K562 (cell line): ENCODE results near the gene SLCO3A1. TPM values are rescaled to one million over a fixed set of nuclear protein-coding genes. Genes with fewer than 3 reads are reported as not detected.

Source experiments
- ATAC-seq: fragments of 200-7000 bp; cut with Tn5 transposase; 3 replicates; pipeline ENCODE4 v1.9.1; 2020; ENCODE audit warnings: moderate library complexity
- BruUV-seq: library from RNA; stranded (reverse); fragments of 400-500 nt; replicated peaks from 2 replicates; lab custom pipeline; 2021; lab: Mats Ljungman, UMichigan
- CTCF ChIA-PET: fragments of 300-600 bp; formaldehyde crosslinking; extraction: SDS; loops from one replicate; lab custom pipeline; 2021; ENCODE audit warnings: low intra/inter-chr PET ratio; lab: Yijun Ruan, JAX
- POLR2A ChIA-PET: fragments of 300-600, 350-650 bp; sonication (Branson Sonifier 250); formaldehyde crosslinking; extraction: SDS; loops from one replicate; lab custom pipeline; 2021; ENCODE audit warnings: antibody characterized with exemption, inconsistent platforms; lab: Yijun Ruan, JAX
- DNase-seq, 4 experiments: peaks; one replicate each; pipeline versions ENCODE4 v3.0.0 to v3.0.0-alpha.2; 2011 to 2018; ENCODE audit warnings: low spot score in 3 of 4, mixed read lengths in 3 of 4; ENCODE audit errors: extremely low read depth in 1 of 4
- FAIRE-seq: peaks from 2 replicates; lab custom pipeline; 2011; peaks lifted over from hg19 to GRCh38; lab: Jason Lieb, UNC
- H2AFZ ChIP-seq: 2 replicates; pipeline ENCODE4 v1.6.0; 2011; ENCODE audit warnings: low read depth, low read length, control low read depth, inconsistent platforms
- H3K27ac ChIP-seq: fragments of 200-600 bp; 3 replicates; pipeline ENCODE4 v1.8.0; 2011; ENCODE audit warnings: low read depth, mild to moderate bottlenecking, control low read depth, inconsistent platforms, low read length, moderate library complexity, mixed read lengths; ENCODE audit errors: extremely low read depth
- H3K27me3 ChIP-seq, 2 experiments: fragments of 300-600 bp in 1 of 2; 2 replicates in 1 of 2; 3 replicates in 1 of 2; pipeline versions ENCODE4 v1.6.0 to v1.8.0; 2011; ENCODE audit warnings: inconsistent platforms in 2 of 2, low read length in 2 of 2, mild to moderate bottlenecking in 1 of 2, mixed read lengths in 1 of 2, moderate library complexity in 1 of 2; ENCODE audit not compliant: control insufficient read depth in 2 of 2, insufficient read depth in 2 of 2
- H3K36me3 ChIP-seq: fragments of 300-600 bp; 3 replicates; pipeline ENCODE4 v1.8.0; 2011; ENCODE audit warnings: mild to moderate bottlenecking, low read length, inconsistent platforms; ENCODE audit not compliant: control insufficient read depth, insufficient read depth
- H3K4me1 ChIP-seq, 2 experiments: fragments of 200-600 bp in 1 of 2; replicated peaks in 1 of 2; 2 replicates in 1 of 2; 3 replicates in 1 of 2; pipeline versions ENCODE4 v1.5.1 to v1.8.0; 2011; ENCODE audit warnings: inconsistent platforms in 2 of 2, low read length in 2 of 2, mild to moderate bottlenecking in 1 of 2, mixed read lengths in 1 of 2, moderate library complexity in 1 of 2; ENCODE audit not compliant: control insufficient read depth in 2 of 2, insufficient read depth in 2 of 2
- H3K4me2 ChIP-seq: 2 replicates; pipeline ENCODE4 v1.6.1; 2011; ENCODE audit warnings: low read length, control low read depth, inconsistent platforms, mixed read lengths; ENCODE audit not compliant: insufficient read depth
- H3K4me3 ChIP-seq: fragments of 200-600 bp; sonication (generic), shearing (Covaris generic); 2 replicates; pipeline ENCODE4 v1.5.1; 2016; ENCODE audit warnings: control low read depth, inconsistent platforms
- H3K79me2 ChIP-seq: fragments of 200-600 bp; 3 replicates; pipeline ENCODE4 v1.8.0; 2011; ENCODE audit warnings: low read length, inconsistent platforms; ENCODE audit not compliant: control insufficient read depth, insufficient read depth
- H3K9ac ChIP-seq, 2 experiments: 2 replicates each; pipeline versions ENCODE4 v1.6.0 to v1.6.1; 2011; ENCODE audit warnings: low read depth in 2 of 2, low read length in 2 of 2, control low read depth in 1 of 2, inconsistent platforms in 1 of 2, mild to moderate bottlenecking in 1 of 2, mixed read lengths in 1 of 2; ENCODE audit not compliant: insufficient read depth in 1 of 2
- H3K9me1 ChIP-seq: one replicate; pipeline ENCODE4 v1.6.0; 2011; ENCODE audit warnings: inconsistent platforms, mild to moderate bottlenecking, low read length, moderate library complexity; ENCODE audit not compliant: control insufficient read depth, insufficient read depth
- H3K9me3 ChIP-seq: replicated peaks from 2 replicates; pipeline ENCODE4 v1.5.1; 2011; ENCODE audit warnings: low read depth, low read length, inconsistent platforms; ENCODE audit not compliant: control insufficient read depth, insufficient read depth
- H4K20me1 ChIP-seq: replicated peaks from 2 replicates; pipeline ENCODE4 v1.6.1; 2011; ENCODE audit warnings: low read length, inconsistent platforms, mixed read lengths; ENCODE audit not compliant: control insufficient read depth, insufficient read depth
- DPF2 ChIP-seq: fragments of 450-650 bp; IDR thresholded peaks from 2 replicates; pipeline ENCODE4 v1.6.1; 2016
- LARP7 ChIP-seq: fragments of 450-650 bp; IDR thresholded peaks from 2 replicates; pipeline ENCODE4 v1.6.1; 2016
- RAD21 ChIP-seq, 2 experiments: fragments of 250-450 bp in 1 of 2; fragments of 450-650 bp in 1 of 2; sonication (Bioruptor Pico) in 1 of 2; formaldehyde crosslinking in 1 of 2; IDR thresholded peaks in 1 of 2; conservative IDR thresholded peaks in 1 of 2; 2 replicates each; pipeline versions ENCODE4 v1.4.0 to v1.8.0; 2020 to 2022; ENCODE audit warnings: mild to moderate bottlenecking in 2 of 2, moderate library complexity in 1 of 2
- RBM25 ChIP-seq: fragments of 200-400 bp; formaldehyde crosslinking; IDR thresholded peaks from 2 replicates; pipeline ENCODE4 v1.6.1; 2018; ENCODE audit warnings: low read length, low read depth, moderate library complexity; ENCODE audit not compliant: severe bottlenecking
- TEAD4 ChIP-seq, 2 experiments: sonication (generic) in 1 of 2; formaldehyde crosslinking in 1 of 2; IDR thresholded peaks; 2 replicates each; pipeline versions ENCODE4 v1.6.1 to v1.8.0; 2012 to 2022; ENCODE audit warnings: borderline replicate concordance in 1 of 2, inconsistent platforms in 1 of 2, low read length in 1 of 2, mild to moderate bottlenecking in 1 of 2, missing genetic modification reagents in 1 of 2
- WGBS: fragments of 100-300 bp; shearing (Covaris generic); methylation state at CpG from one replicate; pipeline ENCODE4 v1.1.6; 2016; ENCODE audit warnings: low coverage, mixed read lengths; ENCODE audit not compliant: insufficient coverage; ENCODE audit errors: missing lambda C conversion rate; 5-methylcytosine and 5-hydroxymethylcytosine counted together
- in situ Hi-C: fragments of 300-500 bp; cut with MboI; formaldehyde crosslinking; loops from 4 replicates; pipeline ENCODE4 v1.15.0; 2018; ENCODE audit warnings: inconsistent platforms, mixed read lengths
- intact Hi-C: fragments of 100-400 bp; cut with micrococcal nuclease; formaldehyde crosslinking; loops from 2 replicates; pipeline ENCODE4 v1.14.2; 2022
- polyA plus RNA-seq, 8 experiments: library from polyadenylated mRNA; depleted of rRNA in 4 of 8; stranded (reverse) in 5 of 8; unstranded in 3 of 8; fragments of >200 nt; fragmentation: Nextera tagmentation in 2 of 8; fragmentation: Illumina TruSeq in 1 of 8; extraction: Ambion mirVana in 2 of 8; extraction: Trizol in 1 of 8; gene quantifications; 2 replicates each; pipeline versions ENCODE4 v1.2.1 to v1.2.3, GENCODE V29; 2011 to 2014; ENCODE audit warnings: inconsistent platforms in 1 of 8, missing spikeins in 1 of 8
- total RNA-seq, 7 experiments: library from RNA; depleted of rRNA in 6 of 7; stranded (reverse); fragments of >200 nt in 6 of 7; fragmentation: Illumina TruSeq in 2 of 7; extraction: Trizol in 2 of 7; gene quantifications; 2 replicates each; pipeline versions ENCODE4 v1.2.1 to v1.2.3, GENCODE V29; 2011 to 2021; ENCODE audit warnings: low replicate concordance in 1 of 7
- TF ChIP-seq, protein P1 (sequence below), 3 experiments: IDR thresholded peaks in 2 of 3; conservative IDR thresholded peaks in 1 of 3; 2 replicates each; pipeline ENCODE4 v1.5.1; 2011 to 2012; ENCODE audit warnings: low read length in 3 of 3, mild to moderate bottlenecking in 3 of 3, control low read depth in 2 of 3, improper control_type of control experiment in 1 of 3, inconsistent platforms in 1 of 3, low read depth in 1 of 3, mixed read lengths in 1 of 3, moderate library complexity in 1 of 3; ENCODE audit not compliant: insufficient read depth in 2 of 3
- TF ChIP-seq, protein P2 (sequence below): fragments of 450-650 bp; formaldehyde crosslinking; IDR thresholded peaks from 2 replicates; pipeline ENCODE4 v1.4.0; 2022; ENCODE audit warnings: missing genetic modification characterization

SLCO3A1 gene
- total and polyA plus RNA-seq, 9 of the 15 experiments (the other 6 are each of a cell fraction or from before 2014, with no cell fraction given): 0.01 to 0.84 (median 0.06) TPM; not detected in 3

DNA sequence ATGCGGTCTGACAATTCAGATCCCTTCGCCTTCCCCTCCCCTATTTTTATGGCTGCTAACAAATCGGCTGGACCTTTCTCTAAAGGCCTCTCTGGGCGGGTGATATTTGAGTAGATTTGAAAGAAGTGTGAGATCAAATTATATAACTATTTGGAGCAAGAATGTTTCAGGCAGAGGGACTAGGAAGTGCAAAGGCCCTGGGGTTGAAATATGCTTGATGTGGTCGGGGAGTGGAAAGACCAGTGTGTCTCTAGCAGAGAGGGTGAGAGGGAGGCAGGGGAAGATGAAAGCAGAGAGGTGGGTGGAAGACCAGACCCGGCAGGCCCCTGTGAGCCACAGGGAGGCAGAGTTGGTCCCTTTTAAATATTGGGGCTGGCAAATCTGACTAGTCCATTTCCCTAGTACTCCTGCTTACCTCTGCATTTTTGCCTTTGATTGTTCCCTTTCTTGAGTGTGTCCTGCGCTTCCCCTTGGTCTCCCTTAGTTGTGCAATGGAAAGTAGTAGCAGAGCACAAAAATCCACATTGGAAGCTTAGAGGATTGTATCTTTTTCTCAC, 32.3 kb downstream of the SLCO3A1 start:
- no peak for FAIRE-seq
- H3K79me2 ChIP-seq: no peaks in the 10 kb centered on the region
- no peaks in the 10 kb centered on the region for H4K20me1 ChIP-seq
- no TSS peak for BruUV-seq
- CTCF ChIA-PET: no interaction called here
- no peak overlapping the region for H3K4me2 ChIP-seq
- TF ChIP-seq TEAD4 (IDR thresholded peaks at IDR 0.05; ENCODE audit: low read length) (no peak), TEAD4 (CRISPR knock-in tag; IDR thresholded peaks at IDR 0.05; ENCODE audit: borderline replicate concordance) (no peak), RBM25 (peak; percentile 24), LARP7 (no peak), RAD21 (CRISPR knock-in tag; conservative IDR thresholded peaks at IDR 0.05 in 1 of 2, IDR thresholded peaks at IDR 0.05 in 1 of 2) (peak in 1 of 2 experiments; percentile 27; a peak in 2 of 4 replicates), DPF2 (no peak)
- TF ChIP-seq, protein P1, sequence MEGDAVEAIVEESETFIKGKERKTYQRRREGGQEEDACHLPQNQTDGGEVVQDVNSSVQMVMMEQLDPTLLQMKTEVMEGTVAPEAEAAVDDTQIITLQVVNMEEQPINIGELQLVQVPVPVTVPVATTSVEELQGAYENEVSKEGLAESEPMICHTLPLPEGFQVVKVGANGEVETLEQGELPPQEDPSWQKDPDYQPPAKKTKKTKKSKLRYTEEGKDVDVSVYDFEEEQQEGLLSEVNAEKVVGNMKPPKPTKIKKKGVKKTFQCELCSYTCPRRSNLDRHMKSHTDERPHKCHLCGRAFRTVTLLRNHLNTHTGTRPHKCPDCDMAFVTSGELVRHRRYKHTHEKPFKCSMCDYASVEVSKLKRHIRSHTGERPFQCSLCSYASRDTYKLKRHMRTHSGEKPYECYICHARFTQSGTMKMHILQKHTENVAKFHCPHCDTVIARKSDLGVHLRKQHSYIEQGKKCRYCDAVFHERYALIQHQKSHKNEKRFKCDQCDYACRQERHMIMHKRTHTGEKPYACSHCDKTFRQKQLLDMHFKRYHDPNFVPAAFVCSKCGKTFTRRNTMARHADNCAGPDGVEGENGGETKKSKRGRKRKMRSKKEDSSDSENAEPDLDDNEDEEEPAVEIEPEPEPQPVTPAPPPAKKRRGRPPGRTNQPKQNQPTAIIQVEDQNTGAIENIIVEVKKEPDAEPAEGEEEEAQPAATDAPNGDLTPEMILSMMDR (IDR thresholded peaks at IDR 0.05 in 2 of 3, conservative IDR thresholded peaks at IDR 0.05 in 1 of 3; ENCODE audit: insufficient read depth in 2 of 3, low read depth in 1 of 3, low read length in 3 of 3): peak in 1 of 3 experiments; percentile 15; a peak in 1 of 6 replicates
- TF ChIP-seq, protein P2, sequence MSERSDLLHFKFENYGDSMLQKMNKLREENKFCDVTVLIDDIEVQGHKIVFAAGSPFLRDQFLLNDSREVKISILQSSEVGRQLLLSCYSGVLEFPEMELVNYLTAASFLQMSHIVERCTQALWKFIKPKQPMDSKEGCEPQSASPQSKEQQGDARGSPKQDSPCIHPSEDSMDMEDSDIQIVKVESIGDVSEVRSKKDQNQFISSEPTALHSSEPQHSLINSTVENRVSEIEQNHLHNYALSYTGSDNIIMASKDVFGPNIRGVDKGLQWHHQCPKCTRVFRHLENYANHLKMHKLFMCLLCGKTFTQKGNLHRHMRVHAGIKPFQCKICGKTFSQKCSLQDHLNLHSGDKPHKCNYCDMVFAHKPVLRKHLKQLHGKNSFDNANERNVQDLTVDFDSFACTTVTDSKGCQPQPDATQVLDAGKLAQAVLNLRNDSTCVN (CRISPR knock-in tag): no peak
- H2AFZ ChIP-seq: no peak overlapping the region
- H3K4me3 ChIP-seq: no peak overlapping the region
- peaks cover 3 to 13% of the 10 kb centered on the region in 2 experiments; a peak in 2 of 5 replicates for H3K27me3 ChIP-seq
- H3K27ac ChIP-seq: no peak overlapping the region
- POLR2A ChIA-PET: no interaction called here
- no peaks in the 10 kb centered on the region for H3K4me1 ChIP-seq
- in situ Hi-C loops (no loop called here), intact Hi-C loops (no loop called here)
- H3K9ac ChIP-seq: no peak overlapping the region
- WGBS: 1% methylated on average over 6 of the region's 7 CpGs
- H3K36me3 ChIP-seq: no peaks in the 10 kb centered on the region
- no peak for DNase-seq
- no peaks in the 10 kb centered on the region for H3K9me1 ChIP-seq
- ATAC-seq: no peak
- H3K9me3 ChIP-seq: no peaks in the 10 kb centered on the region
